Medulla oblongata (tissue), 1 donor: ENCODE measurements around the gene KNOP1.
A peak's percentile ranks its signal among the peaks of the same experiment; 100 is the strongest.

Source experiments
- DNase-seq: peaks from one replicate; pipeline ENCODE4 v3.0.0-alpha.2; 2015; ENCODE audit errors: extremely low spot score

The KNOP1 gene, protein sequence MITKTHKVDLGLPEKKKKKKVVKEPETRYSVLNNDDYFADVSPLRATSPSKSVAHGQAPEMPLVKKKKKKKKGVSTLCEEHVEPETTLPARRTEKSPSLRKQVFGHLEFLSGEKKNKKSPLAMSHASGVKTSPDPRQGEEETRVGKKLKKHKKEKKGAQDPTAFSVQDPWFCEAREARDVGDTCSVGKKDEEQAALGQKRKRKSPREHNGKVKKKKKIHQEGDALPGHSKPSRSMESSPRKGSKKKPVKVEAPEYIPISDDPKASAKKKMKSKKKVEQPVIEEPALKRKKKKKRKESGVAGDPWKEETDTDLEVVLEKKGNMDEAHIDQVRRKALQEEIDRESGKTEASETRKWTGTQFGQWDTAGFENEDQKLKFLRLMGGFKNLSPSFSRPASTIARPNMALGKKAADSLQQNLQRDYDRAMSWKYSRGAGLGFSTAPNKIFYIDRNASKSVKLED

GRCh38 chr16:19717741-19718623, at the start of gene KNOP1, which contains the start of gene IQCK:
Gene KNOP1 (minus strand): TSS chr16:19718227. CDS start chr16:19715035, 3,192 bp downstream.
Gene IQCK (plus strand): TSS chr16:19718271. CDS start chr16:19718307, 36 bp downstream.
- DNase-seq = peak; percentile 92

DNA sequence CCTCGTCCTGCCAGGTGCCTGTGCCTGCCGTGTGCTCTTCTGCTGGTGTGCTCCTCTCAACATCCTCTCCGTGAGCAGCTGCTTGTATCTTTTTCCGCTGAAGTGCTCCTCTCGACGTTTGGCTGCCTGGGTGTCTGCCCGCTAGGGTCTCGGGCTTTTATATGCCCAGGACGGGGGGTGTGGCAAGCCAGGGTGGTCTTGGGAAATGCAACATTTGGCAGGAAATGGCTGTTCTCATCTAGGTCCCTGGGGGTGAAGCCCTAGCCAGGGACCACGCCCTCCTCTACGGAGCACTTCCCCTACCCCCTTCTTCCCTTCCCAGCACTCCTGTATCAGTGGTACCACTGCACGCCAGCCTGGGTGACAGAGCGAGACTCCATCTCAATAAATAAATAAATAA, 49.5 kb upstream of the KNOP1 start:
- DNase-seq = no peak

DNA sequence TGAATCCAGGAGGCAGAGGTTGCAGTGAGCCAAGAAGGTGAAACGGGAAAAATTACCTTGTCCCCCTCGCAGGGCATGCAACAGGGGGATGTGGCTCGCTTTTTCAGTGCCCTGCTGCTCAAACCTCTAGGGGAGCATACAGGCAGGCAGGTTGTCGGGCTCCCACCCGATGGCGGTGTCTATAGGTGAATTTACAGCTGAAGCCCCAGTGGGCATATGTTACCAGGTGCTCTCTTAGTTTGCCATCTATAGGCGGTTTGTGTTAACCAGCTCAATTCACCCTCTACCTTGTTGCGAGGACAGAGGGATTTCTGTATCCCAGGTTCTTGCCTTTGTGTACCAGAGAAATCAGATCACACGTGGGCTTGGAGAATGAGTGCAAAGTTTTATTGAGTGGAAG, 49.0 kb upstream of the KNOP1 start:
- DNase-seq = no peak

DNA sequence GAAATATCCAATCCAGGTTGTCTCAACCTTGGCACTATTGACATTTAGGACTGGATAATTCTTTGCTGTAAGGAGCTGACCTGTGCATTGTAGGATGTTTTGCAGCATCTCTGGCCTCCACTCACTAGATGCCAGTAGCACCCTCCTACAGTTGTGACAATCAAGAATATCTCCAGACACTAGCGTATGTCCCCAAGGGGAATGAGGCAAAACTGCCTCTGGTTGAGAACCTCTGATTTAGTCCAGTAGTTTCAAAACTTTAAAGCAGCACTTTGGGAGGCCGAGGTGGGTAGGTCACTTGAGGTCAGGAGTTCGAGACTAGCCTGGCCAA, 48.5 kb upstream of the KNOP1 start:
- no peak for DNase-seq

GRCh38 chr16:19765860-19766553, 48.0 kb upstream of the KNOP1 start:
- DNase-seq = peak; percentile 94

GRCh38 chr16:19760356-19761060, 42.5 kb upstream of the KNOP1 start:
- no peak for DNase-seq

GRCh38 chr16:19757762-19758595, 40.0 kb upstream of the KNOP1 start:
- DNase-seq = peak; percentile 88

DNA sequence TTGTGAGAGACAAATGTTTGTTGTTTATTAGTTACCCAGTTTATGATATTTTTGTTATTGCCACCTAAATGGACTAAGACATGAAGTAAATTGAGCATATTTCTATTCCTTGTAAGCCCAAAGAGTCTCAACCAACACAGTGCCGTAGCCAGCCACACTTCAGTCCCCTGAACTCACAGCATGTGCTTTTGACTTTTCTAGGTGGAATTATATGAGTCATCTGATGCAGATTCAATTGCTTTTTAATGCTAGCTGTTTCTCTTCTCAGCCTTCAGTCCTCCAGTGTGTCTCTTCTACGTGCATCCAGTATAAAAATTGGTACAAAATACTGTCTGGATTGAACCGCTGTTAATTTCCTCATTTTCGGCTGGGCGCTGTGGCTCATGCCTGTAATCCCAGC, 39.0 kb upstream of the KNOP1 start:
- no peak for DNase-seq

DNA sequence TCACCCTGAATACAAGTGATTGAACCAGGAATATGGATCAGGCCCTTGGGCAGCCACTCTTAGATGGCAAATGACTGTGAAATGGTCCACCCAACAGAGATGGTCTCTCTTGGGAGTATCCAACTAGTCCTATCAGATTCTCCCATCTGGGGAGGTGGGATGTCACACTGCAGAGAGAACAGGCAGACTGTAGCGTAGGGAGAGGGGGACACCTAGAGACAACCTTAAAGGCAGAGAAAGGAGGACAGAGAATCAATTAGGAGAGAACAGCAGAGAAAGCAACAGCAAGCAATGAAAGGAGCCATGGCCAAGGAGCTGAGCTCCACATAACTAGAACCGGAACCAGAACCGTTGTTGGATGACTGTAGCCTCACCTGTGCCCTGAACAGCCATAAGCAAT, 37.2 kb upstream of the KNOP1 start:
- no peak for DNase-seq

- no peak for DNase-seq
Measured at GRCh38 chr16:19754644-19755036, 36.6 kb upstream of the KNOP1 start.

DNA sequence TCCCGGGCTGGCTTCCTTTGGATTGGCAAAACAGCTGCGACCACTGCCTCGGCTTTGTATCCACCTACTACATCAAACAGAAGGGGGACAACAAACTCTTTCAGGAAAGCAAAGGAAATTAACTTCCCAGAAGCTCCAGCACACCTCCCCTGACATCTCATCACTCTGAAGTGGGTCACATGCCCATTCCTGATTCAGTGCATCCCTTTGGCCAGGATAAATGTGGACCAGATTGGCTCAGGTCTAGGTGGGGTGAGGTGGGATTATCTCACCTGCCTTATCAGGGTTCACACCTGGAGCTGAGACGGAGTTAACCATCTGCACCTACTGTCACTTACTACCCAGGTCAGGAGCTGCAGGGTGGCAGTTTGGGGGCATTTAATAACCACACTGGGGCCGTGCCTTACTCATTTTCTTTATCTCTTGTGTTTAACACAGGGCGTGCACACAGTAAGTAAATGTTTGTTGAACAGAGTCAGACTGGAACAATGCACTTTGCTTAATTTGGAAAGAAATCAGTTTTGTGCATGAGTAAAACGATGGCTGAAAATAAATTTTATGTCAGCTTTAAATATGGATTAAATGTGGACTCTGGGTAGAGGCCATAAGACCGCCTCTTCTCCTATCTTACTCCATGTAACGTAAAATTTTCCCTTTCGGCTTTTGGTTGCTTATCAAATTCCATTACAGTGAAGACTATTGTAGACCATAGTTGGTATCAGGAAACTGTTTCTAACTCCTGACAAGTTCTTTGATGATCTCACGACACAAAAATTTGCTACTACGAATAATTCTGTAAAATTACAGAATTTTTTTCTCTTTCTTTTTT, 36.0 kb upstream of the KNOP1 start:
- no peak for DNase-seq

GRCh38 chr16:19751478-19752385, 33.7 kb upstream of the KNOP1 start:
- no peak for DNase-seq

- no peak for DNase-seq
Measured at GRCh38 chr16:19749571-19750080, 31.6 kb upstream of the KNOP1 start.

- DNase-seq = no peak
Measured at GRCh38 chr16:19748389-19749168, 30.6 kb upstream of the KNOP1 start.

- DNase-seq = no peak
Measured at GRCh38 chr16:19746561-19746960, 28.5 kb upstream of the KNOP1 start.

DNA sequence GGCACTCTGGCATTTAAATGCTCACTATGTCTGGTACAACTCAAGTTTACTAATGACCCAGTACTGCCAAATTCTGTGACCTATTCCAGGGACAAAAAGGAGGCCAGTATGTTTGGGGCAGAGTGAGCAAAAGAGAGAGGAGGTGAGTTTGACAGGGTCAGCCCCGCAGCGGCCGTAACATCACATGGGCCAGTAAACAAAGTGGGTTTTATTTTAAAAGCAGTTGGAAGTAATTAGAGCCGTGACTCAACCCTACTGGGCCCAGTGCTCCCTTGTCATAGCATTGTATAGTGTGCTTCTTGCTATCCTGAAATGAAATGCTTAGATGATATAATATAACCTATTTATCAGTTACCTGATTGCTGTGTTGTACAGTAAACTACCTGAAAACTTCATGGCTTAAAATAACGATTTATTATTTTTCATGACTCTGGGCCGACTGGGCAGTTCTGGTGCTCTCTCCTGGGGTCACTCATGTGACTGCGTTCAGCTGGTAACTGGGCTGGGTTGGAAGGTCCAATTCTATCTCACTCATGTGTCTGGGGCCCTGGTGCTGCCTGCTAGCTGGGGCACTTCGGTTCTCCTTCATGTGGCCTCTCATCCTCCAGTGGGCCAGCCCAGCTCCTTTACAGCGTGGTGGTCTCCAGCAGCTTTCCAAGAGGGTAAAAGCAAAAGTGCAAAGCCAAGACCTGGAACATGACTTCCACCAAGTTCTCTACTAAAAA, 27.4 kb upstream of the KNOP1 start:
- DNase-seq = no peak

DNA sequence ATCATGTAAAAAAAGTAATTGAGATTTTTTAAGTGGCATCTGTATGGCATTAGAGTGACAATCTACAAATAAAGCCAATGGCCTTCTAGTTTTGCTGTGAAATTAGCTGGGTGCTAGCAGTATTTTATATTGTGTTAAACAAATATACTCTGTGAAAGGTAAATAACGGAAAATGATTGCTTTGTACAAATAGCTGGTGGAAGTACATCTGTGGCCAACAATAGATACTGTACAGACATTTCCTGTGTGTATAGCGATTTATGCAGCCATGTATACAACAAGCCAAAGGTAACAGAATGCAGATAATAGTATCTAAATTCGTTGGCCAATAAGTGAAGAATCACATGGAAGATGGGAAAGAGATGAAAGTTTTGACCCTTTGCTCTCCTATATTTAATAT, 26.6 kb upstream of the KNOP1 start:
- DNase-seq = no peak
